ENCODE results near the gene MCHR1.
A peak's percentile ranks its signal among the peaks of the same experiment; 100 is the strongest.

The MCHR1 gene

DNA sequence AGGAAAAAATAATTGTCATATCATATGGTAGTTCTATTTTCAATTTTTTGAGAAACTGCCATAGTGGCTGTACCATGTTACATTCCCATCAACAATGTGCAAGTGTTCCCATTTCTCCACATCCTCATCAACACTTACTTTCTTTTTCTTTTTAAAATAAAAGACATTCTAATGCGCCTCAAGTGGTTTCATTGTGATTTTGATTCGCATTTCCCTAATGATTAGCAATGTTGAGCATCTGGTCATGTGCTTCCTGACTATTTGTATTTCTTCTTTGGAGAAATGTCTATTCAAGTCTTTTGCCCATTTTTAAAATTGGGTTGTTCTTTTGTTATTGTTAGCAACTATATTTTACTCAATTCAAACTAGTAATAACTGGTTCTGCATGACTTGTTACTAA lies 8.4 kb downstream of the MCHR1 start:
- no peak for DNase-seq (ENCODE audit: low read depth)
- TF ChIP-seq POLR2A (IDR thresholded peaks at IDR 0.05; ENCODE audit: extremely low read depth, insufficient read length) (no peak), MYC (IDR thresholded peaks at IDR 0.05; ENCODE audit: low read depth, low read length) (no peak)
- TF ChIP-seq, protein P1, sequence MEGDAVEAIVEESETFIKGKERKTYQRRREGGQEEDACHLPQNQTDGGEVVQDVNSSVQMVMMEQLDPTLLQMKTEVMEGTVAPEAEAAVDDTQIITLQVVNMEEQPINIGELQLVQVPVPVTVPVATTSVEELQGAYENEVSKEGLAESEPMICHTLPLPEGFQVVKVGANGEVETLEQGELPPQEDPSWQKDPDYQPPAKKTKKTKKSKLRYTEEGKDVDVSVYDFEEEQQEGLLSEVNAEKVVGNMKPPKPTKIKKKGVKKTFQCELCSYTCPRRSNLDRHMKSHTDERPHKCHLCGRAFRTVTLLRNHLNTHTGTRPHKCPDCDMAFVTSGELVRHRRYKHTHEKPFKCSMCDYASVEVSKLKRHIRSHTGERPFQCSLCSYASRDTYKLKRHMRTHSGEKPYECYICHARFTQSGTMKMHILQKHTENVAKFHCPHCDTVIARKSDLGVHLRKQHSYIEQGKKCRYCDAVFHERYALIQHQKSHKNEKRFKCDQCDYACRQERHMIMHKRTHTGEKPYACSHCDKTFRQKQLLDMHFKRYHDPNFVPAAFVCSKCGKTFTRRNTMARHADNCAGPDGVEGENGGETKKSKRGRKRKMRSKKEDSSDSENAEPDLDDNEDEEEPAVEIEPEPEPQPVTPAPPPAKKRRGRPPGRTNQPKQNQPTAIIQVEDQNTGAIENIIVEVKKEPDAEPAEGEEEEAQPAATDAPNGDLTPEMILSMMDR (IDR thresholded peaks at IDR 0.05; ENCODE audit: low read depth, low read length) = no peak
- TF ChIP-seq, protein P2, sequence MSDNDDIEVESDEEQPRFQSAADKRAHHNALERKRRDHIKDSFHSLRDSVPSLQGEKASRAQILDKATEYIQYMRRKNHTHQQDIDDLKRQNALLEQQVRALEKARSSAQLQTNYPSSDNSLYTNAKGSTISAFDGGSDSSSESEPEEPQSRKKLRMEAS (IDR thresholded peaks at IDR 0.05; ENCODE audit: low read depth, low read length) = no peak

DNA sequence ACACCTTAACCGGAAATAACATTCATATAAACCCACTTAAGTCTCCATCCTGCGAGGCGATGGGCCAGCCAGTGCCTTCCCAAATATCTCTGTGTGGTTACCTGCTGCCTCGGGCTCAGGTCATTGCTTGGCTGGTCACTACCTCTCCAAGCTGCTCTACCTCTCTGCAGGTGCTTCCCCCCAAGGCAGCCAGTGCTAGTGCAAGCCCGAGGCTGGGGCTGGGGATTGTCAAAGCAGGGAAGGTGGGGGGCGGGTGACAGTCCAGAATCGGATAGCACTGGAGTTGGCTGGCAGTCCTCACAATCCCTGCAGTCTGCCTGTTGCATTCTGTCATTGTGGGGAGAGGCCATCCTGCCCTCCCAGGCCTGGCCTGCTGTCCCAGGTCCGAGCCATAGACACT lies 11.1 kb downstream of the MCHR1 start:
- DNase-seq (ENCODE audit: low read depth) = no peak
- H3K4me3 ChIP-seq (ENCODE audit: low read depth, low read length) = no peak overlapping the region
- TF ChIP-seq POLR2A (IDR thresholded peaks at IDR 0.05; ENCODE audit: extremely low read depth, insufficient read length) (no peak), MYC (IDR thresholded peaks at IDR 0.05; ENCODE audit: low read depth, low read length) (no peak)
- TF ChIP-seq, protein P2 (IDR thresholded peaks at IDR 0.05; ENCODE audit: low read depth, low read length) = no peak
- TF ChIP-seq, protein P1 (IDR thresholded peaks at IDR 0.05; ENCODE audit: low read depth, low read length) = no peak

More for the DNA sequence above, 8.4 kb downstream of the MCHR1 start:
- no peak overlapping the region for H3K4me3 ChIP-seq (ENCODE audit: low read depth, low read length)

DNA sequence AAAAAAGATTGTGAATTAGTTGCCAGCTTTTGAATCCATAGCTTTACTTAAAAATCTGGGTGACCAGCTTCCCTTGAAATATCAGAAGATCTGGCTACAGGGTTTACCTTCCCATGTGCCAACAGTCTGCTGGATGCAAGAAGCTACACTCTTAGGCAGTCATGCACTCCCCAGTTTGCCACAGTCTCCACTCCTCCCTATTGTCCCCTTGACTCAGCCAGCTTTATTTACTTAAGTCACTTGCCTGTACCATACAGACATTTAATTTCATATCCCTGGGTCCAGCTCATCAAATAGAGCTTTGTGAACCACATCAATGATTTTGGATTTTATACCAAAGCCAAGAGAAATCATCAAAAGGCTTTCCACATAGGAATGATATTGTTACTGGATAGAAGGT lies 12.2 kb downstream of the MCHR1 start:
- H3K4me3 ChIP-seq (ENCODE audit: low read depth, low read length) = no peak overlapping the region
- no peak for DNase-seq (ENCODE audit: low read depth)
- TF ChIP-seq POLR2A (IDR thresholded peaks at IDR 0.05; ENCODE audit: extremely low read depth, insufficient read length) (no peak), MYC (IDR thresholded peaks at IDR 0.05; ENCODE audit: low read depth, low read length) (no peak)
- TF ChIP-seq, protein P1 (IDR thresholded peaks at IDR 0.05; ENCODE audit: low read depth, low read length) = no peak
- TF ChIP-seq, protein P2 (IDR thresholded peaks at IDR 0.05; ENCODE audit: low read depth, low read length) = no peak

DNA sequence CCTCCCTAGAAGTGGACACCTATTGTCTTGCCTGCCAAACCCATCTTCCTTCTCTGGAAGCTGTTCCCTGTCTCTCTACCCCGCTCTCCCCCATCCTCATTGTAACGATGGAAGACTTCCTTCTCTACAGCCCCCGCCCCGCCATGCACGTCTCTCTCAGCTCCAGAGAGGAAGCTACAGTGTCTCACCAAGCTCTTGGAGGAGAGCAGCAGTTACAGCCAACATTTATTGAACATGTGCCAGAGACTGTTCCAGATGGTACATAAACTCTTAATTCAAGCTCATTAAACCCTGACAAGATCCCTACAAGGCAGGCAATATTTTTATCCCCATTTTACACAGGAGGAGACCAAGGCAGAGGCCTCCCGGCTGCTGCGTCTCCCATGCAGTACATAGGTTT lies 15.1 kb downstream of the MCHR1 start:
- DNase-seq (ENCODE audit: low read depth) = peak; percentile 19
- no peak overlapping the region for H3K4me3 ChIP-seq (ENCODE audit: low read depth, low read length)
- TF ChIP-seq, protein P1 (IDR thresholded peaks at IDR 0.05; ENCODE audit: low read depth, low read length) = no peak
- TF ChIP-seq, protein P2 (IDR thresholded peaks at IDR 0.05; ENCODE audit: low read depth, low read length) = no peak
- no peak for TF ChIP-seq MYC (IDR thresholded peaks at IDR 0.05; ENCODE audit: low read depth, low read length)
- TF ChIP-seq POLR2A (IDR thresholded peaks at IDR 0.05; ENCODE audit: extremely low read depth, insufficient read length) = no peak

DNA sequence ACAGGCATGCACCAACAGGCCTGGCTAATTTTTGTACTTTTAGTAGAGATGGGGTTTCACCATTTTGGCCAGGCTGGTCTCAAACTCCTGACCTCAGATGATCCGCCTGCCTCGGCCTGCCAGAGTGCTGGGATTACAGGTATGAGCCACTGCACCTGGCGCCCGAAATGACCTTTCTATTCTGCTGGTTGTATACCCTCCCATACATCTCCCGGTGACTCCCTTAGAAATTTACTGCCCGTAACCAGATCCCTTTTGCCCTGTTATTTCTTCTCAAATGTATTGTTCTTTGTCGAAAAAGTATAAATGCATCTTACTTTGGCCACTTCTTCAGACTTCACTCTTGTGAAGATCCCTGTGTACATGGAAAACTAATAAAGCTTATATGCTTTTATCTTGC lies 22.0 kb downstream of the MCHR1 start:
- no peak overlapping the region for H3K4me3 ChIP-seq (ENCODE audit: low read depth, low read length)
- no peak for DNase-seq (ENCODE audit: low read depth)
- no peak for TF ChIP-seq MYC (IDR thresholded peaks at IDR 0.05; ENCODE audit: low read depth, low read length)
- TF ChIP-seq POLR2A (IDR thresholded peaks at IDR 0.05; ENCODE audit: extremely low read depth, insufficient read length) = no peak
- TF ChIP-seq, protein P1 (IDR thresholded peaks at IDR 0.05; ENCODE audit: low read depth, low read length) = no peak
- TF ChIP-seq, protein P2 (IDR thresholded peaks at IDR 0.05; ENCODE audit: low read depth, low read length) = no peak

All from NB4 (cell line).